GM12878 (cell line): Measurements from ENCODE around the gene ZNF618. TPM values are rescaled to one million over a fixed set of nuclear protein-coding genes. Genes with fewer than 3 reads are reported as not detected.

Source experiments
- ATAC-seq: fragments of 200-7000 bp; cut with Tn5 transposase; 3 replicates; pipeline ENCODE4 v1.9.1; 2020; ENCODE audit warnings: mild to moderate bottlenecking, moderate library complexity
- BruUV-seq: library from RNA; stranded (reverse); fragments of 400-500 nt; replicated peaks from 2 replicates; lab custom pipeline; 2021; lab: Mats Ljungman, UMichigan
- CTCF ChIA-PET: fragments of 300-600 bp; sonication (Branson Sonifier 250); formaldehyde crosslinking; extraction: SDS; loops from one replicate; lab custom pipeline; 2021; ENCODE audit warnings: inconsistent platforms; lab: Yijun Ruan, JAX
- POLR2A ChIA-PET: fragments of 350-600 bp; formaldehyde crosslinking; extraction: SDS; loops from one replicate; lab custom pipeline; 2021; ENCODE audit warnings: inconsistent platforms; lab: Charles Lee
- RAD21 ChIA-PET: fragments of 300-600 bp; sonication (Branson Sonifier 250); formaldehyde crosslinking; loops from one replicate; lab custom pipeline; 2023; ENCODE audit warnings: antibody characterized with exemption; ENCODE audit not compliant: unreplicated experiment; lab: Charles Lee
- SMC1A ChIA-PET: fragments of 300-600 bp; sonication (Branson Sonifier 250); formaldehyde crosslinking; loops from one replicate; lab custom pipeline; 2023; ENCODE audit not compliant: unreplicated experiment, uncharacterized antibody; lab: Charles Lee
- DNase-seq: peaks from one replicate; pipeline ENCODE4 v3.0.0-alpha.2; 2011; ENCODE audit warnings: low read depth, low spot score
- FAIRE-seq: peaks from 3 replicates; lab custom pipeline; 2011; peaks lifted over from hg19 to GRCh38; lab: Jason Lieb, UNC
- H2AFZ ChIP-seq: 2 replicates; pipeline ENCODE4 v1.6.0; 2011; ENCODE audit warnings: low read depth, low read length, control low read depth; ENCODE audit not compliant: control insufficient read depth
- H3K27ac ChIP-seq: 2 replicates; pipeline ENCODE4 v1.5.1; 2011; ENCODE audit warnings: control low read depth; ENCODE audit not compliant: control insufficient read depth, insufficient read depth
- H3K27me3 ChIP-seq, 2 experiments: replicated peaks in 1 of 2; 2 replicates each; pipeline versions ENCODE4 v1.6.0 to v1.6.1; 2011; ENCODE audit warnings: low read length in 1 of 2; ENCODE audit not compliant: control insufficient read depth in 2 of 2, insufficient read depth in 2 of 2
- H3K36me3 ChIP-seq, 2 experiments: 2 replicates each; pipeline ENCODE4 v1.5.1; 2011; ENCODE audit warnings: low read length in 1 of 2; ENCODE audit not compliant: control insufficient read depth in 2 of 2, insufficient read depth in 2 of 2
- H3K4me1 ChIP-seq: 2 replicates; pipeline ENCODE4 v1.6.1; 2011; ENCODE audit warnings: mild to moderate bottlenecking, low read length, moderate library complexity, mixed read lengths; ENCODE audit not compliant: control insufficient read depth, insufficient read depth
- H3K4me2 ChIP-seq: 2 replicates; pipeline ENCODE4 v1.6.0; 2011; ENCODE audit warnings: control low read depth; ENCODE audit not compliant: control insufficient read depth, insufficient read depth
- H3K4me3 ChIP-seq: fragments of 200-600 bp; sonication (generic); 2 replicates; pipeline ENCODE4 v1.5.1; 2016
- H3K79me2 ChIP-seq: 2 replicates; pipeline ENCODE4 v1.6.0; 2011; ENCODE audit warnings: low read length; ENCODE audit not compliant: control insufficient read depth, insufficient read depth
- H3K9ac ChIP-seq: 2 replicates; pipeline ENCODE4 v1.8.0; 2011; ENCODE audit warnings: low read length, control low read depth, mixed read lengths; ENCODE audit not compliant: control insufficient read depth, insufficient read depth
- H3K9me3 ChIP-seq: replicated peaks from 3 replicates; pipeline ENCODE4 v1.5.1; 2011; ENCODE audit warnings: mild to moderate bottlenecking, low read length; ENCODE audit not compliant: control insufficient read depth, insufficient read depth
- H4K20me1 ChIP-seq: 2 replicates; pipeline ENCODE4 v1.6.0; 2011; ENCODE audit not compliant: control insufficient read depth, insufficient read depth
- CUX1 ChIP-seq: IDR thresholded peaks from 2 replicates; pipeline ENCODE4 v1.6.1; 2012; ENCODE audit warnings: improper control_type of control experiment, low read depth, low read length; ENCODE audit not compliant: insufficient replicate concordance
- KLF5 ChIP-seq: fragments of 450-650 bp; IDR thresholded peaks from 2 replicates; pipeline ENCODE4 v1.6.1; 2014; ENCODE audit warnings: mild to moderate bottlenecking; ENCODE audit not compliant: partially characterized antibody
- MEF2B ChIP-seq: fragments of 450-650 bp; IDR thresholded peaks from 2 replicates; pipeline ENCODE4 v1.6.1; 2018; ENCODE audit warnings: mild to moderate bottlenecking, moderate library complexity; ENCODE audit not compliant: partially characterized antibody, poor library complexity, severe bottlenecking
- NBN ChIP-seq: fragments of 450-650 bp; IDR thresholded peaks from 2 replicates; pipeline ENCODE4 v1.6.1; 2016
- RFX5 ChIP-seq: IDR thresholded peaks from 2 replicates; pipeline ENCODE4 v1.6.1; 2011; ENCODE audit warnings: low read depth, low read length, improper control_type of control experiment
- SUPT20H ChIP-seq: IDR thresholded peaks from 2 replicates; pipeline ENCODE4 v1.6.1; 2011; ENCODE audit warnings: low read depth, mild to moderate bottlenecking, low read length, moderate library complexity, borderline replicate concordance; ENCODE audit not compliant: control insufficient read depth
- YY1 ChIP-seq: IDR thresholded peaks from 2 replicates; pipeline ENCODE4 v1.6.1; 2011; ENCODE audit warnings: low read depth, mild to moderate bottlenecking, low read length
- ZNF274 ChIP-seq: IDR thresholded peaks from one replicate; pipeline ENCODE4 v1.8.0; 2011; ENCODE audit not compliant: insufficient read length, insufficient read depth
- WGBS: methylation state at CpG from one replicate; pipeline ENCODE4 v1.1.6; 2016; ENCODE audit warnings: low lambda C conversion rate; ENCODE audit not compliant: insufficient replicate concordance, insufficient coverage; ENCODE audit errors: missing lambda C conversion rate; 5-methylcytosine and 5-hydroxymethylcytosine counted together
- in situ Hi-C: fragments of 300-500 bp; cut with MboI; formaldehyde crosslinking; loops from 9 replicates; pipeline ENCODE4 v1.14.3; 2018; ENCODE audit warnings: mixed read lengths
- intact Hi-C: fragments of 100-400 bp; cut with micrococcal nuclease; formaldehyde crosslinking; loops from one replicate; pipeline ENCODE4 v1.14.2; 2022; ENCODE audit not compliant: unreplicated experiment
- polyA plus RNA-seq, 11 experiments: library from polyadenylated mRNA; depleted of rRNA in 4 of 11; unstranded in 6 of 11; stranded (reverse) in 5 of 11; fragments of >200 nt; fragmentation: Nextera tagmentation in 4 of 11; fragmentation: Illumina TruSeq in 1 of 11; extraction: Ambion mirVana in 4 of 11; extraction: Trizol in 1 of 11; gene quantifications; 1 replicate in 1 of 11; 2 replicates in 10 of 11; pipeline versions ENCODE4 v1.2.1 to v1.2.3, GENCODE V29; 2011 to 2016; ENCODE audit warnings: inconsistent platforms in 2 of 11, missing spikeins in 2 of 11, low read depth in 1 of 11
- total RNA-seq, 4 experiments: library from RNA; depleted of rRNA in 3 of 4; stranded (reverse); fragments of >200 nt in 3 of 4; fragmentation: Illumina TruSeq in 1 of 4; extraction: Trizol in 1 of 4; gene quantifications; 2 replicates each; pipeline versions ENCODE4 v1.2.1 to v1.2.3, GENCODE V29; 2013 to 2021

Gene ZNF618
- total and polyA plus RNA-seq, 10 of the 15 experiments (the other 5 are each of a cell fraction or from before 2014, with no cell fraction given), result 0.01 to 0.24 (median 0.06) TPM; not detected in 2

GRCh38 chr9:113998525-113999255 lies 122.6 kb downstream of the ZNF618 start:
- H3K27me3 ChIP-seq, result peaks cover 0 to 3% of the 10 kb centered on the region in 2 experiments; a peak in 1 of 4 replicates
- DNase-seq, result no peak
- TF ChIP-seq MEF2B (no peak), CUX1 (no peak), KLF5 (no peak), RFX5 (no peak), ZNF274 (no peak), NBN (no peak), SUPT20H (no peak), YY1 (no peak)
- no peaks in the 10 kb centered on the region for H3K4me1 ChIP-seq
- H3K27ac ChIP-seq, result no peak overlapping the region
- ChIA-PET CTCF (no interaction called here), SMC1A (no interaction called here), POLR2A (no interaction called here), RAD21 (no interaction called here)
- no peaks in the 10 kb centered on the region for H4K20me1 ChIP-seq
- no peaks in the 10 kb centered on the region for H3K36me3 ChIP-seq
- no peak for FAIRE-seq
- WGBS, result 38% methylated on average over 16 of the region's 16 CpGs
- H3K9ac ChIP-seq, result no peak overlapping the region
- H3K79me2 ChIP-seq, result no peaks in the 10 kb centered on the region
- no peak overlapping the region for H3K4me3 ChIP-seq
- in situ Hi-C loops (no loop called here), intact Hi-C loops (no loop called here)
- H2AFZ ChIP-seq, result no peak overlapping the region
- no peak overlapping the region for H3K4me2 ChIP-seq
- H3K9me3 ChIP-seq, result no peaks in the 10 kb centered on the region
- BruUV-seq, result no TSS peak
- no peak for ATAC-seq
